ENCODE data around the gene SLC45A1. TPM values are rescaled to one million over a fixed set of nuclear protein-coding genes. Genes with fewer than 3 reads are reported as not detected.

The SLC45A1 gene
- total RNA-seq, 1 donor from 2014 or later, result 2.7 TPM

GRCh38 chr1:8329439-8329838 lies 11.5 kb downstream of the SLC45A1 start:
- no peak overlapping the region for H3K27ac Mint-ChIP-seq
- no peaks in the 10 kb centered on the region for H3K27me3 Mint-ChIP-seq
- H3K4me3 Mint-ChIP-seq, result no peak overlapping the region
- H3K4me1 Mint-ChIP-seq (ENCODE audit: unreplicated experiment), result no peaks in the 10 kb centered on the region
- DNase-seq (ENCODE audit: extremely low spot score, unreplicated experiment), result no peak
- TF ChIP-seq, protein P1, sequence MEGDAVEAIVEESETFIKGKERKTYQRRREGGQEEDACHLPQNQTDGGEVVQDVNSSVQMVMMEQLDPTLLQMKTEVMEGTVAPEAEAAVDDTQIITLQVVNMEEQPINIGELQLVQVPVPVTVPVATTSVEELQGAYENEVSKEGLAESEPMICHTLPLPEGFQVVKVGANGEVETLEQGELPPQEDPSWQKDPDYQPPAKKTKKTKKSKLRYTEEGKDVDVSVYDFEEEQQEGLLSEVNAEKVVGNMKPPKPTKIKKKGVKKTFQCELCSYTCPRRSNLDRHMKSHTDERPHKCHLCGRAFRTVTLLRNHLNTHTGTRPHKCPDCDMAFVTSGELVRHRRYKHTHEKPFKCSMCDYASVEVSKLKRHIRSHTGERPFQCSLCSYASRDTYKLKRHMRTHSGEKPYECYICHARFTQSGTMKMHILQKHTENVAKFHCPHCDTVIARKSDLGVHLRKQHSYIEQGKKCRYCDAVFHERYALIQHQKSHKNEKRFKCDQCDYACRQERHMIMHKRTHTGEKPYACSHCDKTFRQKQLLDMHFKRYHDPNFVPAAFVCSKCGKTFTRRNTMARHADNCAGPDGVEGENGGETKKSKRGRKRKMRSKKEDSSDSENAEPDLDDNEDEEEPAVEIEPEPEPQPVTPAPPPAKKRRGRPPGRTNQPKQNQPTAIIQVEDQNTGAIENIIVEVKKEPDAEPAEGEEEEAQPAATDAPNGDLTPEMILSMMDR (conservative IDR thresholded peaks at IDR 0.05), result no peak
- H3K36me3 Mint-ChIP-seq, result no peaks in the 10 kb centered on the region
- no peaks in the 10 kb centered on the region for H3K9me3 Mint-ChIP-seq

GRCh38 chr1:8329858-8330257 lies 11.9 kb downstream of the SLC45A1 start:
- TF ChIP-seq, protein P1 (conservative IDR thresholded peaks at IDR 0.05), result no peak
- no peaks in the 10 kb centered on the region for H3K36me3 Mint-ChIP-seq

GRCh38 chr1:8330271-8331125 lies 12.6 kb downstream of the SLC45A1 start:
- Mint-ChIP-seq H3K27me3 (no peaks in the 10 kb centered on the region), H3K27ac (no peak overlapping the region), H3K4me3 (no peak overlapping the region), H3K36me3 (no peaks in the 10 kb centered on the region), H3K4me1 (ENCODE audit: unreplicated experiment) (no peaks in the 10 kb centered on the region), H3K9me3 (no peaks in the 10 kb centered on the region)
- TF ChIP-seq, protein P1 (conservative IDR thresholded peaks at IDR 0.05), result no peak
- no peak for DNase-seq (ENCODE audit: extremely low spot score, unreplicated experiment)

More at GRCh38 chr1:8329858-8330257, 11.9 kb downstream of the SLC45A1 start:
- no peaks in the 10 kb centered on the region for H3K27me3 Mint-ChIP-seq
- H3K9me3 Mint-ChIP-seq, result no peaks in the 10 kb centered on the region
- H3K4me1 Mint-ChIP-seq (ENCODE audit: unreplicated experiment), result no peaks in the 10 kb centered on the region
- H3K27ac Mint-ChIP-seq, result no peak overlapping the region
- no peak overlapping the region for H3K4me3 Mint-ChIP-seq
- no peak for DNase-seq (ENCODE audit: extremely low spot score, unreplicated experiment)

DNA sequence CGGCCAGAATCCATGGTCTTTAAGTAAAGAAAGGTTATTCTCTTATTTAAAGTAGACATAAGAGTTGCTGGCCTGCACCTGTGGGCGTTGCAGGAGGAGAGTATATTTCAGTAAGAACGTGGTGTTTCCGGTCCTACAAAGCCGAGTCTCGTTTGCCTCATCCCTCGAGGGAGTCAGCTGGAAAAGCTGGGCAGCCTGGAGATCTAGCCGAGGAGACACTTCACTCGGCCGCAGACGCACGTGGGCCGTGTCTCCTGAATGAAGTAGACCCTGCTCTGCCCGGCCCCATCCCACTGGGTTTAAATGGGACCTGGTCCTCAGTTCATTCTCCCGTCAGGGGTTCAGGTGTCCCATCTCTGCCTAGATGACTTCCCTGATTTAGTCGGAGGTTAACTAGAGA lies 14.9 kb downstream of the SLC45A1 start:
- H3K27me3 Mint-ChIP-seq, result no peaks in the 10 kb centered on the region
- peaks cover 4% of the 10 kb centered on the region for H3K36me3 Mint-ChIP-seq
- DNase-seq (ENCODE audit: extremely low spot score, unreplicated experiment), result no peak
- no peak overlapping the region for H3K4me3 Mint-ChIP-seq
- no peak overlapping the region for H3K27ac Mint-ChIP-seq
- TF ChIP-seq, protein P1 (conservative IDR thresholded peaks at IDR 0.05), result no peak
- peaks cover 5% of the 10 kb centered on the region for H3K9me3 Mint-ChIP-seq
- no peaks in the 10 kb centered on the region for H3K4me1 Mint-ChIP-seq (ENCODE audit: unreplicated experiment)

- Mint-ChIP-seq H3K27me3 (no peaks in the 10 kb centered on the region), H3K36me3 (peaks cover 4% of the 10 kb centered on the region), H3K27ac (no peak overlapping the region), H3K9me3 (peaks cover 5% of the 10 kb centered on the region), H3K4me3 (no peak overlapping the region), H3K4me1 (ENCODE audit: unreplicated experiment) (no peaks in the 10 kb centered on the region)
- no peak for DNase-seq (ENCODE audit: extremely low spot score, unreplicated experiment)
- TF ChIP-seq, protein P1 (conservative IDR thresholded peaks at IDR 0.05), result no peak
Observed at GRCh38 chr1:8333246-8333987, 15.5 kb downstream of the SLC45A1 start.

All from type B pancreatic cell (in vitro differentiated cells).